Tibial artery (tissue), 4 donors: ENCODE measurements around the gene IGF2R.

Source experiments
- DNase-seq, 2 donors: peaks; one replicate each; pipeline ENCODE4 v3.0.0-alpha.2; 2019
- H3K27ac ChIP-seq, 2 donors: fragments of 200-600 bp; sonication (generic) in 1 of 2; 1 replicate in 1 of 2; 2 replicates in 1 of 2; pipeline ENCODE4 v1.5.1; 2018 to 2019; ENCODE audit warnings: mild to moderate bottlenecking in 1 of 2
- H3K27me3 ChIP-seq, 2 donors: fragments of 200-600 bp; sonication (generic) in 1 of 2; one replicate each; pipeline versions ENCODE4 v1.5.1 to v1.6.0; 2016 to 2019
- H3K36me3 ChIP-seq, 3 donors: fragments of 200-600 bp; sonication (generic) in 2 of 3; one replicate each; pipeline ENCODE4 v1.5.1; 2016 to 2019; ENCODE audit warnings: mild to moderate bottlenecking in 2 of 3
- H3K4me1 ChIP-seq, 4 donors: fragments of 200-600 bp; sonication (generic) in 2 of 4; 1 replicate in 3 of 4; 2 replicates in 1 of 4; pipeline ENCODE4 v1.5.1; 2016 to 2019
- H3K4me3 ChIP-seq, 2 donors: fragments of 200-600 bp; sonication (generic) in 1 of 2; 1 replicate in 1 of 2; 2 replicates in 1 of 2; pipeline ENCODE4 v1.5.1; 2018 to 2019; ENCODE audit warnings: mild to moderate bottlenecking in 2 of 2
- H3K9me3 ChIP-seq, 3 donors: fragments of 200-600 bp; sonication (generic) in 1 of 3; one replicate each; pipeline ENCODE4 v1.5.1; 2016 to 2019
- CTCF ChIP-seq, 2 experiments: fragments of 200-600 bp in 1 of 2; fragments of 450-650 bp in 1 of 2; IDR thresholded peaks; one replicate each; pipeline ENCODE4 v1.5.1; 2017 to 2019; ENCODE audit warnings: antibody characterized with exemption in 2 of 2, mild to moderate bottlenecking in 1 of 2, moderate library complexity in 1 of 2
- intact Hi-C: fragments of 100-400 bp; cut with DNase I; formaldehyde crosslinking; loops from one replicate; pipeline ENCODE4 v1.15.0; 2023; ENCODE audit warnings: low total_unique reads

The IGF2R gene

DNA sequence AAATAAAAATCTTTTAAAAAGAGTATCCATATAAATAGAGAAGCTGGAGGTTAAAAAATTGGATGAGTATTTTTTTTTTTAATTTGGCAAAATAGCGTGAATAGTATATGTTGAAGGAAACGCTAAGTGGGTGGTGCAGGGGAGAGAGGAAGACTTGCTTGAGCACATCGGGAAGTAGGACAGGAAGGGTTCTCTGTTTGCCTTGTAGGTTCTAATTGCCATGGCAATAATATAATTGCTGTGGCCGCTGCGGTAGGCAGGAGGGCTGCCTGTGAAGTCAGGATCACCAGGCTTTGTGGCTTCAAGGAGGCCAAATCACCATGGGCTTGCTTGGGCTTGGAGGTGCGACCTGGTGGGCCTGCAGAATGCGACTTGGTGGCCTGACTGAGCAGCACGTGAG, 35.1 kb downstream of the IGF2R start:
- no peak for DNase-seq
- no peak for TF ChIP-seq CTCF (IDR thresholded peaks at IDR 0.05)
- Histone ChIP-seq H3K9me3 (no peaks in the 10 kb centered on the region), H3K4me3 (no peak overlapping the region), H3K27me3 (no peaks in the 10 kb centered on the region), H3K4me1 (peaks cover 0 to 31% (median 11%) of the 10 kb centered on the region in 4 donors), H3K36me3 (peaks cover 0 to 3% (median 0%) of the 10 kb centered on the region in 3 donors), H3K27ac (no peak overlapping the region)
- intact Hi-C loops: no loop called here

- no peaks in the 10 kb centered on the region for H3K27me3 ChIP-seq
- peaks cover 0 to 31% (median 11%) of the 10 kb centered on the region in 4 donors for H3K4me1 ChIP-seq
Measured at GRCh38 chr6:160004419-160005175, 35.7 kb downstream of the IGF2R start.

DNA sequence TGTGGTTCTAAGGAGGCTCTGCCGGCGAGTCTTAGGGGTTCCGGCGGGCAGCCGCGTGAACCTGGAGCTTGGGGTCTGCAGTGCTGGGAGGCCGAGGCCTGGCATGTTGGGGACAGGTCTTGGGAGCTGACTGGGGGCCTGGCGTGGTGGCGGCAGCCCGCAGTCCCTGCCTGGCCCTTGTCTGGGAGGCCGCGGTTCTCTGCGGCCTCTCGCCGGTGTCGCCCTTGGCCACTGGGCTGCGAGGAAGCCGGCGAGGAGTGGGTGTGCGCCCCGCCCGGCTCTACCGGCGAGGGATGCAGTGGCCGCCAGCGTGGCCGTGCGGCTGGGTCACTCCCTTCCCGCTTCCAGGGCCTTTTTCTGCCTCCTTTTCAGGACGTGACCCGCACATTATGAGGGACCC, 36.3 kb downstream of the IGF2R start:
- Histone ChIP-seq H3K36me3 (no peaks in the 10 kb centered on the region), H3K27ac (no peak overlapping the region), H3K4me3 (no peak overlapping the region), H3K27me3 (no peaks in the 10 kb centered on the region), H3K4me1 (peaks cover 0 to 31% (median 11%) of the 10 kb centered on the region in 4 donors), H3K9me3 (no peaks in the 10 kb centered on the region)
- DNase-seq: no peak
- intact Hi-C loops: no loop called here
- TF ChIP-seq CTCF (IDR thresholded peaks at IDR 0.05): no peak

More at GRCh38 chr6:160004419-160005175, 35.7 kb downstream of the IGF2R start:
- intact Hi-C loops: no loop called here
- no peak for TF ChIP-seq CTCF (IDR thresholded peaks at IDR 0.05)
- Histone ChIP-seq H3K27ac (no peak overlapping the region), H3K36me3 (no peaks in the 10 kb centered on the region), H3K4me3 (no peak overlapping the region), H3K9me3 (no peaks in the 10 kb centered on the region)
- DNase-seq: no peak

GRCh38 chr6:160005861-160006540, 37.1 kb downstream of the IGF2R start:
- H3K4me3 ChIP-seq: no peak overlapping the region
- no peaks in the 10 kb centered on the region for H3K9me3 ChIP-seq
- intact Hi-C loops: no loop called here
- H3K36me3 ChIP-seq: peaks cover 0 to 2% (median 0%) of the 10 kb centered on the region in 3 donors
- no peaks in the 10 kb centered on the region for H3K27me3 ChIP-seq
- DNase-seq: no peak
- no peak for TF ChIP-seq CTCF (IDR thresholded peaks at IDR 0.05)
- H3K4me1 ChIP-seq: peaks cover 0 to 31% (median 11%) of the 10 kb centered on the region in 4 donors
- no peak overlapping the region for H3K27ac ChIP-seq

- no peak for TF ChIP-seq CTCF (IDR thresholded peaks at IDR 0.05)
- H3K27ac ChIP-seq: no peak overlapping the region
- no peak overlapping the region for H3K4me3 ChIP-seq
- peaks cover 0 to 31% (median 12%) of the 10 kb centered on the region in 4 donors for H3K4me1 ChIP-seq
- H3K9me3 ChIP-seq: no peaks in the 10 kb centered on the region
- intact Hi-C loops: no loop called here
- H3K27me3 ChIP-seq: no peaks in the 10 kb centered on the region
- H3K36me3 ChIP-seq: peaks cover 1 to 8% (median 3%) of the 10 kb centered on the region in 3 donors
- no peak for DNase-seq
Measured at GRCh38 chr6:160007145-160007544, 38.3 kb downstream of the IGF2R start.
